Activated CD4-positive, alpha-beta memory T cell treated with anti-CD3 and anti-CD28 coated beads, Interleukin-2, amount 10 ng/mL, durations not matched to agents 7 days and 5 days (primary cell): Measurements from ENCODE around the gene GLS. TPM values are rescaled to one million over a fixed set of nuclear protein-coding genes. Genes with fewer than 3 reads are reported as not detected.
A peak's percentile ranks its signal among the peaks of the same experiment; 100 is the strongest.
"Not testable (repeated sequence)": the region's sequence is repeated elsewhere in the genome, so short reads cannot be mapped to it uniquely, and the experiment has no call there.

Source experiments
- CTCF ChIA-PET: fragments of 350-600 bp; sonication (Branson Sonifier 250); formaldehyde crosslinking; loops from one replicate; lab custom pipeline; 2021; ENCODE audit warnings: antibody characterized with exemption, inconsistent platforms; lab: Charles Lee
- POLR2A ChIA-PET: fragments of 350-600 bp; sonication (Branson Sonifier 250); formaldehyde crosslinking; loops from one replicate; lab custom pipeline; 2021; ENCODE audit warnings: antibody characterized with exemption; lab: Charles Lee
- DNase-seq: peaks from one replicate; pipeline ENCODE4 v3.0.0-alpha.2; 2020
- H3K27ac Mint-ChIP-seq: one replicate; pipeline ENCODE4 v1.8.0; 2021; ENCODE audit warnings: mild to moderate bottlenecking, mixed read lengths
- H3K27me3 Mint-ChIP-seq: one replicate; pipeline ENCODE4 v1.8.0; 2021; ENCODE audit warnings: mixed read lengths
- H3K36me3 Mint-ChIP-seq: one replicate; pipeline ENCODE4 v1.8.0; 2021; ENCODE audit warnings: low read depth, mixed read lengths
- H3K4me1 Mint-ChIP-seq: one replicate; pipeline ENCODE4 v1.8.0; 2021; ENCODE audit warnings: mixed read lengths
- H3K4me3 Mint-ChIP-seq: one replicate; pipeline ENCODE4 v1.8.0; 2021; ENCODE audit warnings: mild to moderate bottlenecking, mixed read lengths
- H3K9me3 Mint-ChIP-seq: one replicate; pipeline ENCODE4 v1.8.0; 2021; ENCODE audit warnings: mixed read lengths
- total RNA-seq, 2 experiments: library from RNA; stranded (reverse); gene quantifications; one replicate each; pipeline ENCODE4 v1.2.3, GENCODE V29; 2021

The GLS gene
- total RNA-seq, 2 experiments from 2014 or later, result 146 to 150 TPM

- ChIA-PET CTCF (no interaction called here), POLR2A (interaction anchor here (4.3 kb wide), 1 partner anchor 20 kb away, joined by 23 read pairs; the partner anchor contains the start of gene GLS)
- H3K27ac Mint-ChIP-seq, result no peak overlapping the region
- H3K27me3 Mint-ChIP-seq, result no peaks in the 10 kb centered on the region
- H3K4me1 Mint-ChIP-seq, result peaks cover 8% of the 10 kb centered on the region
- H3K36me3 Mint-ChIP-seq, result peaks cover 13% of the 10 kb centered on the region
- H3K9me3 Mint-ChIP-seq, result peaks cover 14% of the 10 kb centered on the region
- no peak overlapping the region for H3K4me3 Mint-ChIP-seq
- no peak for DNase-seq
These were observed 19.5 kb upstream of the GLS start for GRCh38 chr2:190860985-190861680.

GRCh38 chr2:190862128-190862527 is 18.5 kb upstream of the GLS start:
- H3K4me3 Mint-ChIP-seq, H3K27ac Mint-ChIP-seq: not testable (repeated sequence)
- POLR2A ChIA-PET, result interaction anchor here (0.7 to 4.3 kb wide), 3 partner anchors 11 to 49 kb away, joined by 3 to 23 read pairs (median 3); partner anchors contain the start of gene GLS

GRCh38 chr2:190862571-190862991 is 18.0 kb upstream of the GLS start:
- Mint-ChIP-seq H3K27ac (no peak overlapping the region), H3K4me1 (peaks cover 8% of the 10 kb centered on the region), H3K9me3 (peaks cover 14% of the 10 kb centered on the region), H3K27me3 (no peaks in the 10 kb centered on the region), H3K36me3 (peaks cover 13% of the 10 kb centered on the region), H3K4me3 (no peak overlapping the region)
- CTCF ChIA-PET, result interaction anchor here (2.0 kb wide), 1 partner anchor 12 kb away, joined by 7 read pairs; no protein-coding TSS in a partner anchor
- POLR2A ChIA-PET, result interaction anchor here (0.7 to 4.3 kb wide), 3 partner anchors 12 to 49 kb away, joined by 3 to 23 read pairs (median 3); partner anchors contain the start of gene GLS
- DNase-seq, result no peak

More at GRCh38 chr2:190862128-190862527, 18.5 kb upstream of the GLS start:
- CTCF ChIA-PET, result interaction anchor here (2.0 kb wide), 1 partner anchor 12 kb away, joined by 7 read pairs; no protein-coding TSS in a partner anchor
- H3K4me1 Mint-ChIP-seq, H3K27me3 Mint-ChIP-seq, DNase-seq: not testable (repeated sequence)
- peaks cover 14% of the 10 kb centered on the region for H3K9me3 Mint-ChIP-seq
- peaks cover 13% of the 10 kb centered on the region for H3K36me3 Mint-ChIP-seq

GRCh38 chr2:190863946-190864345 is 16.7 kb upstream of the GLS start:
- peaks cover 19% of the 10 kb centered on the region for H3K9me3 Mint-ChIP-seq
- H3K4me3 Mint-ChIP-seq, result no peak overlapping the region
- H3K36me3 Mint-ChIP-seq, result peaks cover 13% of the 10 kb centered on the region
- CTCF ChIA-PET, result interaction anchor here (1.2 kb wide), 1 partner anchor 13 kb away, joined by 3 read pairs; no protein-coding TSS in a partner anchor
- H3K27me3 Mint-ChIP-seq, result no peaks in the 10 kb centered on the region
- no peak for DNase-seq
- peaks cover 8% of the 10 kb centered on the region for H3K4me1 Mint-ChIP-seq
- no peak overlapping the region for H3K27ac Mint-ChIP-seq
- POLR2A ChIA-PET, result no interaction called here

GRCh38 chr2:190864375-190864774 is 16.2 kb upstream of the GLS start:
- Mint-ChIP-seq H3K4me1 (peaks cover 8% of the 10 kb centered on the region), H3K4me3 (no peak overlapping the region), H3K9me3 (peaks cover 19% of the 10 kb centered on the region), H3K36me3 (peaks cover 13% of the 10 kb centered on the region), H3K27me3 (no peaks in the 10 kb centered on the region), H3K27ac (no peak overlapping the region)
- CTCF ChIA-PET, result interaction anchor here (1.2 kb wide), 1 partner anchor 12 kb away, joined by 3 read pairs; no protein-coding TSS in a partner anchor
- no peak for DNase-seq
- POLR2A ChIA-PET, result no interaction called here

- DNase-seq, result no peak
- Mint-ChIP-seq H3K27ac (no peak overlapping the region), H3K4me1 (peaks cover 8% of the 10 kb centered on the region), H3K36me3 (peaks cover 2% of the 10 kb centered on the region), H3K9me3 (peaks cover 15% of the 10 kb centered on the region), H3K4me3 (no peak overlapping the region), H3K27me3 (no peaks in the 10 kb centered on the region)
- POLR2A ChIA-PET, result interaction anchor here (0.9 to 1.5 kb wide), 3 partner anchors 8 to 15 kb away, joined by 3 read pairs; no protein-coding TSS in a partner anchor
- CTCF ChIA-PET, result interaction anchor here (1.8 kb wide), 1 partner anchor 17 kb away, joined by 7 read pairs; no protein-coding TSS in a partner anchor
These were observed 13.4 kb upstream of the GLS start for GRCh38 chr2:190867212-190867611.

- POLR2A ChIA-PET, result no interaction called here
- CTCF ChIA-PET, result interaction anchor here (1.8 kb wide), 1 partner anchor 18 kb away, joined by 7 read pairs; no protein-coding TSS in a partner anchor
These were observed 12.8 kb upstream of the GLS start for GRCh38 chr2:190867832-190868231.

GRCh38 chr2:190869721-190870120 is 10.9 kb upstream of the GLS start:
- H3K27me3 Mint-ChIP-seq, result no peaks in the 10 kb centered on the region
- no peak overlapping the region for H3K27ac Mint-ChIP-seq
- H3K9me3 Mint-ChIP-seq, result peaks cover 11% of the 10 kb centered on the region
- H3K4me1 Mint-ChIP-seq, result no peaks in the 10 kb centered on the region
- ChIA-PET POLR2A (no interaction called here), CTCF (no interaction called here)
- H3K36me3 Mint-ChIP-seq, result no peaks in the 10 kb centered on the region
- DNase-seq, result no peak
- H3K4me3 Mint-ChIP-seq, result no peak overlapping the region

More at GRCh38 chr2:190867832-190868231, 12.8 kb upstream of the GLS start:
- H3K4me3 Mint-ChIP-seq, result no peak overlapping the region
- H3K4me1 Mint-ChIP-seq, result peaks cover 6% of the 10 kb centered on the region
- no peaks in the 10 kb centered on the region for H3K27me3 Mint-ChIP-seq
- H3K27ac Mint-ChIP-seq, result no peak overlapping the region
- DNase-seq, result no peak
- peaks cover 14% of the 10 kb centered on the region for H3K9me3 Mint-ChIP-seq
- no peaks in the 10 kb centered on the region for H3K36me3 Mint-ChIP-seq

- CTCF ChIA-PET, H3K36me3 Mint-ChIP-seq, H3K9me3 Mint-ChIP-seq, DNase-seq, H3K4me3 Mint-ChIP-seq, H3K27me3 Mint-ChIP-seq, H3K27ac Mint-ChIP-seq: not testable (repeated sequence)
- POLR2A ChIA-PET, result interaction anchor here (1.0 kb wide), 1 partner anchor 8 kb away, joined by 4 read pairs; no protein-coding TSS in a partner anchor
- H3K4me1 Mint-ChIP-seq, result peaks cover 19% of the 10 kb centered on the region
These were observed 7.2 kb upstream of the GLS start for GRCh38 chr2:190873451-190873850.

- peaks cover 7% of the 10 kb centered on the region for H3K9me3 Mint-ChIP-seq
- ChIA-PET POLR2A (interaction anchor here (1.0 to 1.3 kb wide), 2 partner anchors 9 to 13 kb away, joined by 3 read pairs; no protein-coding TSS in a partner anchor), CTCF (interaction anchor here (0.7 to 4.7 kb wide), 2 partner anchors 22 to 25 kb away, joined by 3 to 32 read pairs; no protein-coding TSS in a partner anchor)
- no peak overlapping the region for H3K4me3 Mint-ChIP-seq
- peaks cover 2% of the 10 kb centered on the region for H3K36me3 Mint-ChIP-seq
- H3K27ac Mint-ChIP-seq, result no peak overlapping the region
- H3K27me3 Mint-ChIP-seq, result no peaks in the 10 kb centered on the region
- H3K4me1 Mint-ChIP-seq, result peaks cover 25% of the 10 kb centered on the region
- peak; percentile 35 for DNase-seq
These were observed 4.7 kb upstream of the GLS start for GRCh38 chr2:190875891-190876290.

GRCh38 chr2:190876631-190877030 is 4.0 kb upstream of the GLS start:
- H3K9me3 Mint-ChIP-seq, result peaks cover 4% of the 10 kb centered on the region
- no peak for DNase-seq
- peaks cover 25% of the 10 kb centered on the region for H3K4me1 Mint-ChIP-seq
- ChIA-PET POLR2A (interaction anchor here (1.2 to 1.9 kb wide), 3 partner anchors 26 to 144 kb away, joined by 4 to 5 read pairs (median 5); no protein-coding TSS in a partner anchor), CTCF (interaction anchor here (0.7 to 4.7 kb wide), 4 partner anchors 12 to 51 kb away, joined by 3 to 32 read pairs (median 3); no protein-coding TSS in a partner anchor)
- H3K27me3 Mint-ChIP-seq, result no peaks in the 10 kb centered on the region
- peaks cover 2% of the 10 kb centered on the region for H3K36me3 Mint-ChIP-seq
- no peak overlapping the region for H3K27ac Mint-ChIP-seq
- no peak overlapping the region for H3K4me3 Mint-ChIP-seq

- Mint-ChIP-seq H3K27me3 (no peaks in the 10 kb centered on the region), H3K4me1 (peaks cover 25% of the 10 kb centered on the region), H3K27ac (no peak overlapping the region), H3K9me3 (peaks cover 3% of the 10 kb centered on the region), H3K36me3 (peaks cover 3% of the 10 kb centered on the region), H3K4me3 (no peak overlapping the region)
- CTCF ChIA-PET, result interaction anchor here (1.5 to 4.7 kb wide), 2 partner anchors 16 to 26 kb away, joined by 3 to 32 read pairs; no protein-coding TSS in a partner anchor
- POLR2A ChIA-PET, result interaction anchor here (0.9 to 1.9 kb wide), 4 partner anchors 27 to 145 kb away, joined by 3 to 5 read pairs (median 4); no protein-coding TSS in a partner anchor
- no peak for DNase-seq
These were observed 3.2 kb upstream of the GLS start for GRCh38 chr2:190877436-190877835.
